K562 (cell line): ENCODE measurements around the gene PARP9. TPM values are rescaled to one million over a fixed set of nuclear protein-coding genes. Genes with fewer than 3 reads are reported as not detected.

Source experiments
- BCLAF1 ChIP-seq, 2 experiments: fragments of 450-650 bp in 1 of 2; IDR thresholded peaks; 2 replicates each; pipeline ENCODE4 v1.6.1; 2011 to 2017; ENCODE audit warnings: low read depth in 2 of 2, antibody characterized with exemption in 1 of 2, borderline replicate concordance in 1 of 2, low read length in 1 of 2, mild to moderate bottlenecking in 1 of 2, mixed read lengths in 1 of 2; ENCODE audit not compliant: control insufficient read depth in 1 of 2
- CBX5 ChIP-seq: IDR thresholded peaks from 2 replicates; pipeline ENCODE4 v1.6.1; 2014; ENCODE audit warnings: low read depth, borderline replicate concordance
- CGGBP1 ChIP-seq: fragments of 250-450 bp; sonication (Bioruptor Pico); IDR thresholded peaks from 2 replicates; pipeline ENCODE4 v1.9.0; 2021; ENCODE audit warnings: mild to moderate bottlenecking
- COPS2 ChIP-seq: fragments of 450-650 bp; conservative IDR thresholded peaks from 2 replicates; pipeline ENCODE4 v1.6.1; 2016; ENCODE audit warnings: mild to moderate bottlenecking, moderate library complexity
- CTBP1 ChIP-seq: fragments of 450-650 bp; IDR thresholded peaks from 2 replicates; pipeline ENCODE4 v1.6.1; 2016; ENCODE audit warnings: borderline replicate concordance
- CXXC5 ChIP-seq: fragments of 250-450 bp; sonication (Bioruptor Pico); IDR thresholded peaks from 2 replicates; pipeline ENCODE4 v1.8.0; 2022; ENCODE audit warnings: inconsistent platforms, mild to moderate bottlenecking, moderate library complexity
- ELF1 ChIP-seq: fragments of 200-800 bp; sonication (Bioruptor generic); IDR thresholded peaks from 2 replicates; pipeline ENCODE4 v1.6.1; 2016; ENCODE audit warnings: missing genetic modification characterization, missing compliant biosample characterization
- HDAC2 ChIP-seq: fragments of 450-650 bp; IDR thresholded peaks from 2 replicates; pipeline ENCODE4 v1.6.1; 2016; ENCODE audit warnings: mild to moderate bottlenecking
- IRF2 ChIP-seq: sonication (generic); formaldehyde crosslinking; IDR thresholded peaks from 2 replicates; pipeline ENCODE4 v1.8.1; 2022; ENCODE audit warnings: mild to moderate bottlenecking, missing genetic modification reagents
- MAFF ChIP-seq: IDR thresholded peaks from 2 replicates; pipeline ENCODE4 v1.6.1; 2012; ENCODE audit warnings: low read length, improper control_type of control experiment
- NEUROD1 ChIP-seq: fragments of 150-350 bp; IDR thresholded peaks from 2 replicates; pipeline ENCODE4 v1.6.1; 2014; ENCODE audit warnings: borderline replicate concordance, low read length, low read depth; ENCODE audit not compliant: partially characterized antibody
- SIX5 ChIP-seq, 2 experiments: IDR thresholded peaks; 2 replicates each; pipeline ENCODE4 v1.6.1; 2011; ENCODE audit warnings: low read length in 2 of 2, borderline replicate concordance in 1 of 2, low read depth in 1 of 2, mild to moderate bottlenecking in 1 of 2, moderate library complexity in 1 of 2; ENCODE audit not compliant: insufficient read depth in 1 of 2
- SREBF1 ChIP-seq: fragments of 150-350 bp; IDR thresholded peaks from 2 replicates; pipeline ENCODE4 v1.6.1; 2014; ENCODE audit warnings: antibody characterized with exemption, low read depth, low read length, borderline replicate concordance
- STAT5B ChIP-seq: fragments of 250-450 bp; sonication (Bioruptor Pico); IDR thresholded peaks from 2 replicates; pipeline ENCODE4 v1.8.0; 2021; ENCODE audit warnings: mild to moderate bottlenecking, inconsistent platforms
- TAL1 ChIP-seq: fragments of 450-650 bp; IDR thresholded peaks from 2 replicates; pipeline ENCODE4 v1.6.1; 2016; ENCODE audit warnings: mild to moderate bottlenecking
- TRIM28 ChIP-seq: fragments of 450-650 bp; IDR thresholded peaks from 2 replicates; pipeline ENCODE4 v1.6.1; 2017
- VEZF1 ChIP-seq: fragments of 200-800 bp; sonication (Bioruptor generic); IDR thresholded peaks from 2 replicates; pipeline ENCODE4 v1.6.1; 2017; ENCODE audit warnings: missing genetic modification characterization, missing compliant biosample characterization
- ZKSCAN1 ChIP-seq: fragments of 150-350 bp; IDR thresholded peaks from 2 replicates; pipeline ENCODE4 v1.6.1; 2016; ENCODE audit warnings: low read depth, low read length
- ZMIZ1 ChIP-seq, 2 experiments: fragments of 150-350 bp in 1 of 2; IDR thresholded peaks; 2 replicates each; pipeline ENCODE4 v1.6.1; 2012 to 2016; ENCODE audit warnings: low read depth in 2 of 2, low read length in 2 of 2, mild to moderate bottlenecking in 1 of 2, moderate library complexity in 1 of 2
- ZNF12 ChIP-seq: sonication (generic); formaldehyde crosslinking; IDR thresholded peaks from 2 replicates; pipeline ENCODE4 v1.4.0; 2020; ENCODE audit warnings: mild to moderate bottlenecking, missing genetic modification reagents
- ZNF212 ChIP-seq: fragments of 450-650 bp; formaldehyde crosslinking; IDR thresholded peaks from 2 replicates; pipeline ENCODE4 v1.4.0; 2020; ENCODE audit warnings: mild to moderate bottlenecking
- polyA plus RNA-seq, 8 experiments: library from polyadenylated mRNA; depleted of rRNA in 4 of 8; stranded (reverse) in 5 of 8; unstranded in 3 of 8; fragments of >200 nt; fragmentation: Nextera tagmentation in 2 of 8; fragmentation: Illumina TruSeq in 1 of 8; extraction: Ambion mirVana in 2 of 8; extraction: Trizol in 1 of 8; gene quantifications; 2 replicates each; pipeline versions ENCODE4 v1.2.1 to v1.2.3, GENCODE V29; 2011 to 2014; ENCODE audit warnings: inconsistent platforms in 1 of 8, missing spikeins in 1 of 8
- total RNA-seq, 7 experiments: library from RNA; depleted of rRNA in 6 of 7; stranded (reverse); fragments of >200 nt in 6 of 7; fragmentation: Illumina TruSeq in 2 of 7; extraction: Trizol in 2 of 7; gene quantifications; 2 replicates each; pipeline versions ENCODE4 v1.2.1 to v1.2.3, GENCODE V29; 2011 to 2021; ENCODE audit warnings: low replicate concordance in 1 of 7

PARP9 gene
- total and polyA plus RNA-seq, 9 of the 15 experiments (the other 6 are each of a cell fraction or from before 2014, with no cell fraction given) = 2.1 to 4.8 (median 3.4) TPM

- TF ChIP-seq IRF2 (CRISPR knock-in tag) = peak; percentile 96; the same call in 1 of the 2 replicates
- no peak for TF ChIP-seq SREBF1
- TF ChIP-seq TAL1 = no peak
- TF ChIP-seq NEUROD1 = no peak
- no peak for TF ChIP-seq ZNF12
- no peak for TF ChIP-seq BCLAF1 (IDR thresholded peaks at IDR 0.05; ENCODE audit: borderline replicate concordance in 1 of 2, control insufficient read depth in 1 of 2, low read depth in 2 of 2, low read length in 1 of 2)
- no peak for TF ChIP-seq SIX5 (IDR thresholded peaks at IDR 0.05; ENCODE audit: borderline replicate concordance in 1 of 2, insufficient read depth in 1 of 2, low read depth in 1 of 2, low read length in 2 of 2)
- TF ChIP-seq VEZF1 (CRISPR knock-in tag) = peak; percentile 68
- TF ChIP-seq STAT5B (CRISPR knock-in tag) = no peak
- TF ChIP-seq COPS2 = no peak
- no peak for TF ChIP-seq ZMIZ1 (IDR thresholded peaks at IDR 0.05; ENCODE audit: low read depth in 2 of 2, low read length in 2 of 2)
- TF ChIP-seq CGGBP1 = no peak
- TF ChIP-seq CBX5 = no peak
- no peak for TF ChIP-seq TRIM28
- no peak for TF ChIP-seq MAFF
- TF ChIP-seq ZNF212 (CRISPR knock-in tag) = no peak
- no peak for TF ChIP-seq HDAC2
- TF ChIP-seq CTBP1 = peak; percentile 61; the same call in 1 of the 2 replicates
- TF ChIP-seq CXXC5 = peak; percentile 57; the same call in 1 of the 2 replicates
- TF ChIP-seq ZKSCAN1 = no peak
- peak; percentile 41 for TF ChIP-seq ELF1 (tag)
Measured at GRCh38 chr3:122564155-122564912, at the start of gene PARP9, which contains the start of gene DTX3L (continued).
